ENCODE results near the gene RTRAF.

The RTRAF gene

DNA sequence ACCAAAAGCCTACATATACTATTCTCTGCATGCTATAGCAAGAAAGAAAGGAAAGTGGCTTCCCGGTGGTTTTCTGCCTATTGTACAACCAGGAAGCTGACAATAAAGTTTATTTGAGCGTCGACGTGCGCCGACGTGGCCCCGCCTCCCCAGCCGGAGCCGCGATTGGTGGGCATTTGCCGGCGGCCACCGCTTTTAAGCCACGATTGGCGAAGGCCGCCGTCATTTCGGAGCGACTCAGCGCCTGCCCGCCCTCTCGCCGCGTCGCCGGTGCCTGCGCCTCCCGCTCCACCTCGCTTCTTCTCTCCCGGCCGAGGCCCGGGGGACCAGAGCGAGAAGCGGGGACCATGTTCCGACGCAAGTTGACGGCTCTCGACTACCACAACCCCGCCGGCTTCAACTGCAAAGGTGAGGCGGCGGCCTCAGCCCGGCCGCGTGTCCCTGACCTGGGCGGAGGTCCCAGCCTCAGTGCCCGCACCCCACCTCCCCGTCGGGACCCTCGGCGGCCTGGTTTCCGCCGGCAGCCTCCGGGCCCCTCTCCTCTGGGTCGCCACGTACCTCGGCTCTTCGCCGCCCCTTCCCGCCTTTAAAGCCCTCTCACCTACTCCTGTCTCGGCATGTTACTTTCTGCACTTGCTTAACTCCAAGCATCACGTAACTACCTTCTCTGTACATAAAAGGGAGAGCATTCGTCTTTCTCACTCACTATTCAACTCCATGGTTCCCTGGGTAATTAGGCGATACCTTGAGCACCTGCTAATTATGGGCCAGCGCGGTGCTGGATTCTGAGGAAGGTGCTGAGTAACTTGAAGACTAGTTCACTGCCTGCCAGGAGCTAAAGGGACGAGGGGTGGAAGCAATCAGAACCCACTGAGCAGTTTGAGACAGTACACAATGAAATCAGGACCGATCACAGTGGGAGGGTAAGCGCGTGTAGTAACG is at the start of gene RTRAF:
Gene RTRAF (plus strand): TSS at position 254 of the 942 bp plus-strand sequence. CDS start 94 bp downstream, at position 348.
- peaks cover 33% of the 10 kb centered on the region for H3K36me3 ChIP-seq (ENCODE audit: insufficient read depth, low read length)
- H2AFZ ChIP-seq (ENCODE audit: low read depth, low read length) = peak within 1 kb of the TSS; percentile 41
- H3K9me3 ChIP-seq (ENCODE audit: low read length) = no peaks in the 10 kb centered on the region
- H3K4me1 ChIP-seq (ENCODE audit: insufficient read depth, low read length) = peaks cover 11% of the 10 kb centered on the region
- peak within 1 kb of the TSS; percentile 78 for H3K4me3 ChIP-seq (ENCODE audit: low read length)
- H3K27me3 ChIP-seq (ENCODE audit: insufficient read depth, low read length) = no peaks in the 10 kb centered on the region

DNA sequence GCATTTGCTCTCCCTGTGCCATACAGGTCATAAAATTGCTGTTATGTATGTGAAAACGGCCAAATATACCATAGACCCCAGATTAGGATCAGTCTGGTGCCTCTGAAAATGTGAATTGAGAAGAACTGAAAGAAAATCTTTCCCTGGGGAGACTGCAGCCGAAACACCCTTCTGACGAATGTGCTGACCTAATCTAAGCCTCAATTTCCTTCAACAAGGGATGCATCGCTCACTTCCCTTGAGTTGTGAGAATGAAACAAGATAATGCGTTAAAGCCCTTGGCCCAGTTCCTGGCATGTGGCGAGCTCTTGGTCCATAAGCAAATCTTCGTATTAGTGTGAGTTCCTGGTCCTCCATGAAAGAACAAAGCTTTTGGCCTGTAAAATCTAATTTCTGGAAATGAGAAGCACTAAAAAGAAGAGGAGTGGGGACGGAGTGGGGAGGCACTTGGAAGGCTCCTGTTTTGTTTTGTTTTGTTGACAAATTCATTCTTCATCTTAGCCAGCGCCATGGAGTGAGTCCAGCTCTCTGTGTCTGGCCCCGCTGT is 49.5 kb upstream of the RTRAF start:
- H3K4me3 ChIP-seq (ENCODE audit: low read length) = no peak overlapping the region
- H3K36me3 ChIP-seq (ENCODE audit: insufficient read depth, low read length) = no peaks in the 10 kb centered on the region
- no peak overlapping the region for H2AFZ ChIP-seq (ENCODE audit: low read depth, low read length)
- H3K9me3 ChIP-seq (ENCODE audit: low read length) = no peaks in the 10 kb centered on the region
- peaks cover 15% of the 10 kb centered on the region for H3K4me1 ChIP-seq (ENCODE audit: insufficient read depth, low read length)
- H3K27me3 ChIP-seq (ENCODE audit: insufficient read depth, low read length) = no peaks in the 10 kb centered on the region

DNA sequence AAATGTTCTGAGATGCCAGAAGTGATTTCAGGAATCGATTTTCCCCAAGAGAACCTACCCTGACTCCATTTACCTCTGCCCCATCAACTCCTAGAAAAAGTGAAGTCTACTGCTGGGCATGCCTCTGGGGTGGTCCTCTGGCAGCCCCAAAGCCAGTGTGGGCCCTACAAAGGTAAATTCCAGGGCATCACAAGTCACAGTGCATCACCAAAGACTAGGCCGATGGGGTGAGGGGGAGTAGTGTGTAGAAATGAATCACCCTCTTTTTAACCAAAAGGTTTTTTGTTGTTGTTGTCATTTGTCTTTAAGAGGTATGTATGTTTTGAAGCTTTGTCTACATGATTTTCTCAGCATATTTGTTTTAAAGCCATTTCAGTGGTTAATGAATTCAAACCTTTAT is 46.4 kb upstream of the RTRAF start:
- Histone ChIP-seq H3K4me3 (ENCODE audit: low read length) (no peak overlapping the region), H3K9me3 (ENCODE audit: low read length) (peaks cover 17% of the 10 kb centered on the region), H2AFZ (ENCODE audit: low read depth, low read length) (no peak overlapping the region), H3K4me1 (ENCODE audit: insufficient read depth, low read length) (peaks cover 15% of the 10 kb centered on the region), H3K27me3 (ENCODE audit: insufficient read depth, low read length) (no peaks in the 10 kb centered on the region), H3K36me3 (ENCODE audit: insufficient read depth, low read length) (peaks cover 9% of the 10 kb centered on the region)

DNA sequence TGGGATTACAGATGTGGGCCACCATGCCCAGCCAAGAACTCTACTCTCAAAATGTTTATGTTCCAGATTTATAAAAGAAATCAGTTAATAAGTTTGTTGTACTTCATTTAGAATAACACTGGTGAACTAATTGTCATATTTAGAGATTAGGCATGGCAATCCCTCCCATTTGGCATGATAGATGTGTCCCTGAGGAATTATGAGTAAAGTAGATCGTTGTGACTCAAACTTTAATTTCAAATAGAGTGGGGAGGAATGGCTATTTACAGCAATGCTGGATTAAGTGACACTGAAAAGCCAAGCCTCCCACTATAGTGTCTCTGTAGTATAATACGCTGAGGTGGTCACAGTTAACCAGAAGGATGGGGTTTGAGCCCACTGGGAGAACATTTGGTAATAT is 39.3 kb upstream of the RTRAF start:
- H2AFZ ChIP-seq (ENCODE audit: low read depth, low read length) = no peak overlapping the region
- H3K36me3 ChIP-seq (ENCODE audit: insufficient read depth, low read length) = peaks cover 58% of the 10 kb centered on the region
- H3K9me3 ChIP-seq (ENCODE audit: low read length) = peaks cover 19% of the 10 kb centered on the region
- no peak overlapping the region for H3K4me3 ChIP-seq (ENCODE audit: low read length)
- H3K4me1 ChIP-seq (ENCODE audit: insufficient read depth, low read length) = no peaks in the 10 kb centered on the region
- H3K27me3 ChIP-seq (ENCODE audit: insufficient read depth, low read length) = no peaks in the 10 kb centered on the region

- no peaks in the 10 kb centered on the region for H3K4me1 ChIP-seq (ENCODE audit: insufficient read depth, low read length)
Measured at GRCh38 chr14:51951656-51952055, 37.7 kb upstream of the RTRAF start.

DNA sequence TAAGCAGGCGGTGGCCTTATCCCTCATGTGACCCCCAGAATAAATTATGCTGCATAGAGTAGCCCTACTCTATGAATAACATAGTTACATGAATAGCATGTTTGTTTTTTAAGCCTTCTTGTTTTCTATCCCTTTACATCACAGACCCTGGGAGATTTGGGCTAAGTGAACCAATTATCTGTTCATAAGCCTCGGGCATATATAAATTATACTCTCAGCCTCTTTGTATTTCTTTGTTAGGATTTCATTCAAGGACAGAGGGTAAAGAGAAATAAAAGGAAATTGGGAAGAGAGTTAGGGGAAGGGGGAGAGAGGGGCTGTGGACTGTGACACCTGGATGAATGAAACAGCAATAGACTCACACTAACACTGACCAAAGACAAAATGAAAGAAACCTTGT is 35.3 kb upstream of the RTRAF start:
- Histone ChIP-seq H2AFZ (ENCODE audit: low read depth, low read length) (no peak overlapping the region), H3K4me3 (ENCODE audit: low read length) (no peak overlapping the region), H3K4me1 (ENCODE audit: insufficient read depth, low read length) (no peaks in the 10 kb centered on the region), H3K27me3 (ENCODE audit: insufficient read depth, low read length) (no peaks in the 10 kb centered on the region), H3K36me3 (ENCODE audit: insufficient read depth, low read length) (peaks cover 87% of the 10 kb centered on the region), H3K9me3 (ENCODE audit: low read length) (peaks cover 18% of the 10 kb centered on the region)

More at GRCh38 chr14:51951656-51952055, 37.7 kb upstream of the RTRAF start:
- Histone ChIP-seq H2AFZ (ENCODE audit: low read depth, low read length) (no peak overlapping the region), H3K9me3 (ENCODE audit: low read length) (peaks cover 14% of the 10 kb centered on the region), H3K36me3 (ENCODE audit: insufficient read depth, low read length) (peaks cover 64% of the 10 kb centered on the region), H3K27me3 (ENCODE audit: insufficient read depth, low read length) (no peaks in the 10 kb centered on the region), H3K4me3 (ENCODE audit: low read length) (no peak overlapping the region)

DNA sequence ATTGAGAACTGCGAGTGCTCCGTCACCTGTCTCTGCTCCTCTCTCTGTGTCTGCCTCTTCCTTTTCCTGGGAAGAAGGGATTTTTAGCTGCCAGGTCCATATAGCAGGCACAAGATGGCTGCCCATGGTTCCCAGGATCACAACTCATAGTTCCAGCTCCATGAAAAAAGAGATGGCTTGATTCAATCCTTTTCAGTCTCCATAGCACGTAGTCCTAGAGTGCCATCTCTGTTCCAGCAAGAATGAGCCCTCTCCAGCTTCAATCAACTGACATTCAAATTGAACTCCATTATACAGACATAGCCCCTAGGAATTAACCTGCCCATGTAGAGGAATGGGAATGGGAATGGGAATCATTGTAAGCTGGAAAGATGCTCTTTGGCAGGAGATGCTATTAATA is 34.7 kb upstream of the RTRAF start:
- Histone ChIP-seq H3K4me3 (ENCODE audit: low read length) (no peak overlapping the region), H3K4me1 (ENCODE audit: insufficient read depth, low read length) (no peaks in the 10 kb centered on the region), H3K9me3 (ENCODE audit: low read length) (peaks cover 23% of the 10 kb centered on the region), H2AFZ (ENCODE audit: low read depth, low read length) (no peak overlapping the region), H3K27me3 (ENCODE audit: insufficient read depth, low read length) (no peaks in the 10 kb centered on the region), H3K36me3 (ENCODE audit: insufficient read depth, low read length) (peaks cover 91% of the 10 kb centered on the region)

DNA sequence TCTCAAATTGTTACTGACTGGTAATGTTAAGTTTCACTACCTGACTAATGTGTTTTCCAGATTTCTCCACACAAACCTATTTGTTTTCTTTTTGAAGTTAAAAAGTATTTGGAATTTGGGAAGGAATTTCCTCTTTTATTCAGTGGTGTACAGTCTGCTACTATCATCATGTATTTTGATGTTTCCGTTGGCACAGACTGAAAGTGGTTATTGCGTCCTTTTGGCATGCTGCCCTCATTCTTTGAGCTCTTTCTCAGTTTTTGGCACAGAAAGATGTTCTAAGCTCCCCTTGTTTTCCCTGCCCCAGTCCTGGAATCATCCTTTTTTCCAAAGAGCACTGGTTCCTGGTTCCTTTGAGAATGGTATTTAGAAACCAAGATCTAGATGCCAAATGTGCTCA is 31.4 kb upstream of the RTRAF start:
- Histone ChIP-seq H3K27me3 (ENCODE audit: insufficient read depth, low read length) (no peaks in the 10 kb centered on the region), H3K9me3 (ENCODE audit: low read length) (peaks cover 26% of the 10 kb centered on the region), H3K36me3 (ENCODE audit: insufficient read depth, low read length) (peaks cover 78% of the 10 kb centered on the region), H3K4me1 (ENCODE audit: insufficient read depth, low read length) (no peaks in the 10 kb centered on the region), H2AFZ (ENCODE audit: low read depth, low read length) (no peak overlapping the region), H3K4me3 (ENCODE audit: low read length) (no peak overlapping the region)

- peaks cover 77% of the 10 kb centered on the region for H3K36me3 ChIP-seq (ENCODE audit: insufficient read depth, low read length)
- no peak overlapping the region for H2AFZ ChIP-seq (ENCODE audit: low read depth, low read length)
- H3K4me3 ChIP-seq (ENCODE audit: low read length) = no peak overlapping the region
- peaks cover 25% of the 10 kb centered on the region for H3K9me3 ChIP-seq (ENCODE audit: low read length)
- no peaks in the 10 kb centered on the region for H3K27me3 ChIP-seq (ENCODE audit: insufficient read depth, low read length)
- H3K4me1 ChIP-seq (ENCODE audit: insufficient read depth, low read length) = no peaks in the 10 kb centered on the region
Measured at GRCh38 chr14:51959928-51960327, 29.4 kb upstream of the RTRAF start.

DNA sequence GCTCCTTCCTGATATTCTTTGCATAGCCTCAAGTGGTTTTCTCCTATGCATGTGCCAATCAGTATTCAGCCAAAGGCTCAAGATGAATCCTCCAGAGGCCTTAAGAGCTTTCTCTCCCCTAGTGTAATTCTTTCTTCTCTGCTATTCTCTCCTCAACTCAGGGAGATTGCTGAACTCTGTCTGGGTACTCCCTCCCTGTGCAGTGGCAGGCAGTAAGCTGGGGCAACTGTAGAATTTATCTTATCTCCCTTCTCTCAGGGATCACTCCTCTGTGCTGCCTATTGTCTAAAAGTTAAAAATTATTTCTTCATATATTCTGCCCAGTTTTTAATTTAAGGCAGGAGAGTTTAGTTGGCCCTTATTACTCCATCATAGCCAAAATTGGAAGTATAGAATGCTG is 28.5 kb upstream of the RTRAF start:
- Histone ChIP-seq H2AFZ (ENCODE audit: low read depth, low read length) (no peak overlapping the region), H3K4me1 (ENCODE audit: insufficient read depth, low read length) (no peaks in the 10 kb centered on the region), H3K27me3 (ENCODE audit: insufficient read depth, low read length) (no peaks in the 10 kb centered on the region), H3K9me3 (ENCODE audit: low read length) (peaks cover 25% of the 10 kb centered on the region), H3K36me3 (ENCODE audit: insufficient read depth, low read length) (peaks cover 70% of the 10 kb centered on the region), H3K4me3 (ENCODE audit: low read length) (no peak overlapping the region)

DNA sequence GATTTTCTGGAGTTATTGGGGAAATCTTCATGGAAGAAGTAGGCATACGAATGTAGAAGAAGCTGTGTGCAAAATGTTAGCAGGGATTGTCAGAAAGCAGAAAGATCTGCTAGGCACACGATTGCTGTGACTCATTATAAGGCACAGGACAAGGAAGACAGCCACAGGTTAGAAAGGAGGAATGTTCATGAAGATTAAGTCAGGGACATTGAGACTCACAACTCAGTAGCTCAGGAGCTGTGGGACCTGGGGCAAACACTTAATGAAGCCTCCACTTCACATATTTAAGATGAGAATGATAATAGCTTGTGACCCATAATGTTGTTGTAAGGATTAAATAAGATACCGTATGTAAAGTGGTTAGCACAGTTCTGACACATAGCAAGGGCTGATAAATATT is 26.6 kb upstream of the RTRAF start:
- H3K36me3 ChIP-seq (ENCODE audit: insufficient read depth, low read length) = peaks cover 52% of the 10 kb centered on the region

GRCh38 chr14:51963286-51963685 is 26.1 kb upstream of the RTRAF start:
- Histone ChIP-seq H3K27me3 (ENCODE audit: insufficient read depth, low read length) (no peaks in the 10 kb centered on the region), H3K9me3 (ENCODE audit: low read length) (peaks cover 17% of the 10 kb centered on the region), H2AFZ (ENCODE audit: low read depth, low read length) (no peak overlapping the region), H3K4me3 (ENCODE audit: low read length) (no peak overlapping the region), H3K36me3 (ENCODE audit: insufficient read depth, low read length) (peaks cover 46% of the 10 kb centered on the region), H3K4me1 (ENCODE audit: insufficient read depth, low read length) (no peaks in the 10 kb centered on the region)

More for the DNA sequence above, 26.6 kb upstream of the RTRAF start:
- Histone ChIP-seq H2AFZ (ENCODE audit: low read depth, low read length) (no peak overlapping the region), H3K9me3 (ENCODE audit: low read length) (peaks cover 20% of the 10 kb centered on the region), H3K27me3 (ENCODE audit: insufficient read depth, low read length) (no peaks in the 10 kb centered on the region), H3K4me3 (ENCODE audit: low read length) (no peak overlapping the region), H3K4me1 (ENCODE audit: insufficient read depth, low read length) (no peaks in the 10 kb centered on the region)

GRCh38 chr14:51967521-51967920 is 21.8 kb upstream of the RTRAF start:
- Histone ChIP-seq H3K27me3 (ENCODE audit: insufficient read depth, low read length) (no peaks in the 10 kb centered on the region), H2AFZ (ENCODE audit: low read depth, low read length) (no peak overlapping the region), H3K4me1 (ENCODE audit: insufficient read depth, low read length) (no peaks in the 10 kb centered on the region), H3K9me3 (ENCODE audit: low read length) (peaks cover 2% of the 10 kb centered on the region), H3K4me3 (ENCODE audit: low read length) (no peak overlapping the region), H3K36me3 (ENCODE audit: insufficient read depth, low read length) (peaks cover 17% of the 10 kb centered on the region)
